GM12801 (cell line): ENCODE data around the gene C9orf50.

Experiments
- TF ChIP-seq, protein P1 (sequence below): IDR thresholded peaks from one replicate; pipeline ENCODE4 v1.5.1; 2011; ENCODE audit warnings: control low read depth; ENCODE audit not compliant: insufficient read length; ENCODE audit errors: extremely low read depth

Gene C9orf50

DNA sequence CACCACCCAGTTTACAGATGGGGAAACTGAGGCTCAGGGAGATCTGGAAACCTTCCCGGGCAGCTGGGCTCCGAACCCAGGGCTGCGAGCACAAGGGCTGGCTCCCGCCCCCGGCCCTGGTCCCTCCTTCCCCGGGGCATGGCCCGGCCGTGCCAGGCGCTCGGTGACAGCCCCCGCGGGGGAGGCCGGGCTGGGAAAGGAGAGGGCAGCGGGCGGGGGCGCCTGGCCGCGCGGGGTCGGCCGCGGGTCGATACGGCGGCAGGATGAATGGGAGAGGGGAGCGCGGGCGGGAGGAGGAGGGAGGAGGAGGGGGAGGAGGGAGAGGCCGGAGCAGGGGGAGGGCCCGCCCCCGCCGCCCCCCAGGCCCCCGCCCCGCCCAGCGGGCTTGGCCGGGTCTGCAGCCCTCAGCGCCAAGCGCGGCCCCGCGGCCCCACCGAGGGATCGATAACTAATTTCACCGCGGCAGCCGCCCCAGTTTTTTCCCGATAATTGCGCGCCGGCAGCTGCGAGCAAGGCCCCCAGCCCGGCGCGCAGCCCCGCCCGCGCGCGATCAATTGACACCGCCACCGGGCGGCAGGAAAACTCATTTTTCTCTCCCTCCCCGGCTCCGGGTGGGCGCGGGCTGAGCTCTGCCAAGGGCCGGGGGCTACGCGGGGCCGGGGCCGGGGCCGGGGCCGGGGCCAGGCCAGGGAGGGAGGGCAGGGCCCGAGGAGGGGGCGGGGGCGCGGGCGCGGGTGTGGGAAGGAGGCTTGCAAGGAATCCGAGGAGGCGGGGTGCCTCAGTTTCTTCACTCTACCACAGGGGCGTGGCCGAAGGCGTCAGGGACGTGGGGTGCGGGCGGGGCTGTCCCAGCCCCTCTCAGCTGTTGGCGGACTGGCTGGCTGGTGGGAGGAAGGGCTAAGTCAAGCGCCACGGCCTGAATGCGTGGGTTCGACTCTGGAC lies 52.1 kb downstream of the C9orf50 start:
- TF ChIP-seq, protein P1, sequence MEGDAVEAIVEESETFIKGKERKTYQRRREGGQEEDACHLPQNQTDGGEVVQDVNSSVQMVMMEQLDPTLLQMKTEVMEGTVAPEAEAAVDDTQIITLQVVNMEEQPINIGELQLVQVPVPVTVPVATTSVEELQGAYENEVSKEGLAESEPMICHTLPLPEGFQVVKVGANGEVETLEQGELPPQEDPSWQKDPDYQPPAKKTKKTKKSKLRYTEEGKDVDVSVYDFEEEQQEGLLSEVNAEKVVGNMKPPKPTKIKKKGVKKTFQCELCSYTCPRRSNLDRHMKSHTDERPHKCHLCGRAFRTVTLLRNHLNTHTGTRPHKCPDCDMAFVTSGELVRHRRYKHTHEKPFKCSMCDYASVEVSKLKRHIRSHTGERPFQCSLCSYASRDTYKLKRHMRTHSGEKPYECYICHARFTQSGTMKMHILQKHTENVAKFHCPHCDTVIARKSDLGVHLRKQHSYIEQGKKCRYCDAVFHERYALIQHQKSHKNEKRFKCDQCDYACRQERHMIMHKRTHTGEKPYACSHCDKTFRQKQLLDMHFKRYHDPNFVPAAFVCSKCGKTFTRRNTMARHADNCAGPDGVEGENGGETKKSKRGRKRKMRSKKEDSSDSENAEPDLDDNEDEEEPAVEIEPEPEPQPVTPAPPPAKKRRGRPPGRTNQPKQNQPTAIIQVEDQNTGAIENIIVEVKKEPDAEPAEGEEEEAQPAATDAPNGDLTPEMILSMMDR: no peak

DNA sequence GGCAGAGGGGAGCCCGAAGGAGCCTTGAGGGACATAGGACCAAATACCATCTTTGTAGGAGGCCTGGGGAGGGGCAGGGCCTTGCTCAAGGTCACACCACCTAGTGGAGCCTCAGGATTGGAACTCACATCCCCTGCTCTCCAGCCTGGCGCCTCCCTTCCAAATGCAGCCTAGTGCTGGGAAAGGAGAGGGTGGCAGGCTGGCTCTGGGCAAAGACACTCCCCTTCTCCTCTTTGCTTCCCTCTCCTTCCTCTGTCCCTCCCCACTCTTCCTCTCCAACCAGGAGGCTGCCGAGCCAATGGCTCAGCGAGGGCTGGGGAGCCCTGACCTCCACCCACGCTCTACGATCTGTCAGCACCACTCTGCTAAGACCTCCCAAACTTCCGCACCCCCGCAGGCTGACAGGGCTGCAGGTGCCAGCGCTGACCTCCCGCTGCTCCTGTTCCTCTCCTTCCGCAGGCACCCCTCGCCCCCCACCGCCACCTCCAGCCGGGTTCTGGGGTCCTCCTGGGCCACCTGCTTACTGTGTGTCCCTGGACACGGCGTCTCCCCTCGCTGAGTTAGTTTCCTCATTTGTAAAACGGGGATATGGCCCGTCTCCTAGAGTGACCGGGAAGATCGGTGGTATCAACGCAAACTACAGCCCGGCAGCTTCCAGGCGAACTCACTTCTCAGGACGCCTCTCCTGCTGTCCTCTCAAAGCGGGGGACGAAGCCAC lies 52.9 kb downstream of the C9orf50 start:
- TF ChIP-seq, protein P1: no peak

- TF ChIP-seq, protein P1: no peak
These were observed 53.6 kb downstream of the C9orf50 start for GRCh38 chr9:129567329-129567728.

DNA sequence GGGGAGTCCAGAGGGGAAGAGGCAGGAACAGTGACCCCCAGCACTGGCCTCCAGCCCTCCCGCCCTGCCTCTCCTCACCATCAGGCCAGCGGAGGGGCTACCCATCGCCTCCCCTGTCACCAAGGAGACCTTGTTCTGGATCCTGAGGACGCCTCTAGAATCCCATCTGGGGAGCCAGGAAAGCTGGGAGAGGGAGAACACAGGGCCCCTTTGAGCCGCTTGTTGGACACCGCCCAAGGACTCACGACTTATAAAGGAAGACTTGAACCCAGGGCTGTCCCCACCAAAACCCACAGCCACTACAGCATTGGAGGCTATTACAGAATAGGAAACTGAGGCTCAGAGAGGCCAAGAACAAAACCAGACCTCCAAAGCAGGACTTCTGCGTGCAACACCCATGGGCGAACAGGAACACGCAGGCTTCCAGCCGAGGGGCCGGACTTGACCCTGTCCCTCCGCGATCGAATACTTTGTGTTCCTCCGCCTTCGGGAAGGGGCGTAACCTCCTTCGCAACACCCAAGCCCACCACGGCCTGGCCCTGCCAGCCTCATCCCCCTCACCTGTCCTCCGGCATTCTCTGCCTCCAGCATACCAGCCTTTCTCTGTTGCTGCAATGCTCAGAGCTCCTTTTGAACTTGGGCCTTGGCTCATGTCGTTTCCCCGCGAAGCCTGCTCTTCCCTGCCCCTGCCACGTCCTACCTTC lies 54.2 kb downstream of the C9orf50 start:
- TF ChIP-seq, protein P1: no peak

DNA sequence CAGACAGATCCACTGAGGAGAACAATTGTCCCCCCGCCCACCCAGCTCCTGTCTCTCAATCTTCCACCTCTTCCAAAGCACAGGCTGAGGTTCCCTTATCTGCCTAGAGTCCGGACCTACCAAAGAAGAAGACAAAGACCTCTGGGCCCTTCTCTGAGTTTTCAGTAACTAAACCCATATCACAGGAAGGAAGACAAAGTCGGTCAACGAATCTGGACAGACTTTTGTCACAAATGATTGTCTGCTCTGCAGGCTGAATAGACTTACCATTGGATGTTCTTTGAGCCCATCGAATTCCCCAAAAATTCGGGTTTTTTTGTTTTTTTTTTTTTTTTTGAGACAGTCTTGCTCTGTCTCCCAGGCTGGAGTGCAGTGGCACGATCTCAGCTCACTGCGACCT lies 58.0 kb downstream of the C9orf50 start:
- TF ChIP-seq, protein P1: no peak

- TF ChIP-seq, protein P1: no peak
These were observed 58.4 kb downstream of the C9orf50 start for GRCh38 chr9:129562514-129562913.
